ENCODE measurements around the gene KAZN. TPM values are rescaled to one million over a fixed set of nuclear protein-coding genes. Genes with fewer than 3 reads are reported as not detected.

Gene KAZN
- total RNA-seq, 1 donor from 2014 or later = 37.2 TPM

DNA sequence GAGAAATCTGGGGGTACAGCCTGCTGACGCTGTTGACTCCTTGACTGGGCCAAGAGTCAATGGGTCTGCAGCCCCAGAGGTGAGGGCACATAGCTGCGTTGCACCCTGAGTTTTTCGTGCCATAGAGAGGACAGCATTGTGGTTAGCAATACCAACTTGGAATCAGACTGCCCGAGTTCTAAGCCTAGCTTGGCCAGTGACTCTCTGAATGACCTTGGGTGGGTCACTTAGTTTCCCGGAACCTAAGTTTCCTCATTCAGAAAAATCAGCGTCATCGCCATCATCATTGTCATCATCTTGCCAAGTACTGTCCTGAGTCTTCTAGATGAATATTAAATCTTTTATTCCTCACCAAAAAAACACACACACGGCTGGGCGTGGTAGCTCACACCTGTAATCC lies 403.8 kb downstream of the KAZN start:
- DNase-seq (ENCODE audit: low spot score) (no peak), ATAC-seq (no peak)
- intact Hi-C loops (cut with DNase I) = no loop called here

DNA sequence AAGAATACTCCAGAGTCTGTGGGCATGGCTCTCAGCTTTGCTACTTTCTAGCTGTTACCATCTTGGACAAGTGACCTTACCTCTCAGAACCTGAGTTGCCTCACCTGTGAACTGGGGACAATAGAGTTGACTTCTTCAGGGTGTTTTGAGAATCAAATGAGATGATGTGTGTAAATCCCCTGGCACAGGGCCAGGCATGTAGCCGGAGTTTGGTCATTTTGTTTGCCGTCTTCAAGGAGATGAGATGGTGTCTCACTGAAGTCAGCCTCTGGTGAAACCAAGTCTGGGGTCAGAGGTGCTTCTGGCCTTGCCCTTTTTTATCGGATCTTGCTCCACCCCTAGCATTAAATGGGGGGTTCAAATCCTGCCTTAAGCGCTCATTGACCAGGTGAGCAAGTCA lies 405.9 kb downstream of the KAZN start:
- no peak for DNase-seq (ENCODE audit: low spot score)
- intact Hi-C loops (cut with DNase I) = no loop called here
- no peak for ATAC-seq

DNA sequence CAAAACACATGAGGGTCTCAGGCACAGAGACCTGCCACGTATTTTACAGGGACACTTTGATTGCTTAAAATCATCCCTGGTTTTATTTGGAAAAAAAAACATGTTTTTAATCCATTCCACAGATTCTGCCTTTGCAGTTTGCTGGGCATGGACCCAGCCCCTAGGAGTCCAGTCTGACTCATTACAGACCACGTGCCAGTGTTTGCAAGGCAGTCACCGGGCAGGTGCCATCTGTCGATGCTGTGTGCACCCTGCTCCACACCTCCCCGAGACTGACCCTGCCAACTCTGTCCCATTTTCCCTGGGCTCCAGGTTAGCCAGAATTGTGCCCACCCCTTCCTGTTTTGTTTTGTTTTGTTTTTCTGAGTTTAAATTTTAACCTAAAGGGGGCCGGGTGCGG lies 406.6 kb downstream of the KAZN start:
- ATAC-seq (no peak), DNase-seq (ENCODE audit: low spot score) (no peak)
- intact Hi-C loops (cut with DNase I) = no loop called here

DNA sequence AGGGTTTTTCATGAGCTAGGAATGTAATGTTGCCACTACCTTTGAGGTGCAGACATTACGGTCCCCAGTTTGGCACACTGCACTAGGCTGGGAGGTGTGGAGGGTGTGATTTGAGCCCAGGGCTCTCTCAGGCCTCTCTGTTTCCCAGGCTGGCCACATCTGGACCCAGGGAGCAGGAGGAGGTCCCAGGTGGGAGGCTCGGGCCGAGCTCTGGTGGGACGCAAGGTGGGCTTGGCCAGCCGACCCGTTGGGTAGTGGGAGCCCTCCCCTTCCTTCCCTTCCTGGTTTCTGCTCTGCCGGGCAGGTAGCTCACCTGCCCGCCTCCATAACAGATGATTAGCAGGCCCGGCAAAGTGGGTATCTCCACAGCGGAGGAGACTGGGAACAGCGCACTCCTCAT lies 408.9 kb downstream of the KAZN start:
- ATAC-seq = no peak
- intact Hi-C loops (cut with DNase I) = no loop called here
- DNase-seq (ENCODE audit: low spot score) = no peak

DNA sequence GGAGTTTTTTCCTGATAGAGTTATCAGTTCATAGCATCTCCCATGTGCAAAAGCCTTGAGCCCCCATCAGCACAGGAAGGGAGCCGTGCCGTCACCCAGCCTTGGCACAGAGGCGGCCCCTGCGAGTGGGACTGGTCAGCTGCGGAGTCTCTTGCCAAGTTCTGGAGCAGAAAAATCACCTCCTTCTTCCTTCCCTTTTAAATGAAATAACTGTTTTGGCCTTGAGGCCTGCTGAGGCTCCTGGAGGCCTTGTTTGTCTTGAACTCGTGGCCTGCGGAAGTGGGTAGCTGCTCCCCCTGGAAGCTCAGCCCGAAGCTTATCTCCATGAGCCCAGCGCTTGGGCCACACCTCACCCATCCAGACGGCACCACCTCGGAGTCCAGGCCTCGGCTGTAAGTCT lies 409.4 kb downstream of the KAZN start:
- ATAC-seq = peak; percentile 39
- no peak for DNase-seq (ENCODE audit: low spot score)
- intact Hi-C loops (cut with DNase I) = no loop called here

DNA sequence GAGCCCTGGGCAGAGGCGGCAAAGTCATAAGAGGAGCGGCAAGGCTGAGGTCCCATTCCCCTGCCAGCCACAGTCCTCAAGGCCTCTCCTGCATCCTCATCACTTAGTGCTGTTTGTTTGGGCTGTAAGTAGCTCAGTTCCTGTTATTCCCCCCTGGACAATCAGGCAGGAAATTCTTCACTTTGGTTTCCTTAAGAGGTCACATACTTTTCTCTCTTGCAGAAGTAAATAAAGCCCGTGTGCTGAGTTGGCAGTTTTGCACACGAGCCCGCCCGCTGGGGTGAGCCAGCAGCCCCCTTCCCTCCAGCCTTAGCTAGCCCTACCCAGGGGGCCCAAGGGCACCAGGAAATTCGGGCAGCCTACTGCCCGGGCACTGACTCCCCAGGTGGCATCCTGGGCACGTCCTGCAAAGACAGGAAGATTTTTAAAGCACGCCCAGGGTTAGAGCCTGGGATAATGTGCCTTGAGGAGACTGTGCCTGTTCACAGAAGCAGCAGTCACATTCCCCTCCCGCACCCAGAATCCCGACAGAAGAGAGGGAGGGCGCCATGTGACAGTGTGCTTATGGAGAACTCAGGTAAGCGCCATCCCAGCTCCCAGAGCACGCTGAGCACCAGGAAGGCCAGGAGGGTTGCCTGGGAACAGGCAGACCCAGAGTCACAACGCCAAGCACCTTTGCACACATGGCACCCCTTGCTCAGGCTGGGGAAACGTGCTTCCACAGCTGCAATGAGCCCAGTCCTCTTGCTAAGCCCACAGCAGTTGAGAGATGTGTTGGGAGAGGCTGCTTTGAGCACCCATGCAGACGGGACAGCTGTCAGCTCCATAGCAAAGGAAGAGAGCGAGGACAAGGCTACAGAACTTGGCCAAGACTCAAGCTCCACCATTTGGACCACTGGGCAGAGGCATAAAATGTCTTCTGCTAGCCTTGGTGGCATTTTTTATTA lies 410.6 kb downstream of the KAZN start:
- intact Hi-C loops (cut with DNase I) = no loop called here
- DNase-seq (ENCODE audit: low spot score) (no peak), ATAC-seq (peak; percentile 53)

DNA sequence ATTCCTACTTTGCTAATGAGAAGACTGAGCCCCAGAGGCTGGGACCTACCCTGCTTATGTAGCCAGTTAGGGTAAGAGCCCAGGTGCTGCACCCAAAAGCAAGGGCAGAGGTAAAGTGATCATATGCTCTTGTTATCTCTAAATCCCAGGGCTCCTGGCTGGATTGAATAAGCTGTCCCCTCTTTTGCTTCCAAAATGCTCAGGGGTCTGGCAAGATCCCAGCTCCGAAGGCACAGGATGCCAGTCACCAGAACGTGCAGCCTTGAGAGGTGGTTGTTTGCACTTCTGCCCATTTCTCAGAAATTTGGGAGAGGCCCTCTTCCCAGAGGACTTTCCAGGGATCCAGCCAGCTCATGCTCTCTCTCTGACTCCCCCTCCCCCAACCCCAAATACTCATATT lies 412.7 kb downstream of the KAZN start:
- no peak for DNase-seq (ENCODE audit: low spot score)
- no peak for ATAC-seq
- intact Hi-C loops (cut with DNase I) = no loop called here

DNA sequence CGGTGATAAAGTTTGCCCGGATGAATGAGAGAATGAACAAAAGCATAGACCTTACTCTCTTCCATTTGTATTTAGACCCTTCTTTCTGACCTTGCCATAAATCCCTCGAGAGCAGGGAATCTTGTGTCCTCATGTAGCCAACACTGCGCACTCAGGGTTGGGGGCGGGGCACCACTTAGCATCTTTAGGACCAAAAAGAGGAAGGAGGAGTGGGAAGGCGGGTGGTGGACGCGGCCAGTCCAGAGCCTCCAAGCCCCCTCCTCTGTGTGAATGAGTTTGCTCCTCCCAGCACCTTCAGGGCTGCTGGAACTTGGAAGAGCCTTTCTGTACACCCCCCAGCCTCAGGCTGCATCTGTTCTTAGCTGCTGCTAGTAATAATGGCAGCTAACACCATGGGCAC lies 413.2 kb downstream of the KAZN start:
- DNase-seq (ENCODE audit: low spot score) = no peak
- intact Hi-C loops (cut with DNase I) = no loop called here
- no peak for ATAC-seq

DNA sequence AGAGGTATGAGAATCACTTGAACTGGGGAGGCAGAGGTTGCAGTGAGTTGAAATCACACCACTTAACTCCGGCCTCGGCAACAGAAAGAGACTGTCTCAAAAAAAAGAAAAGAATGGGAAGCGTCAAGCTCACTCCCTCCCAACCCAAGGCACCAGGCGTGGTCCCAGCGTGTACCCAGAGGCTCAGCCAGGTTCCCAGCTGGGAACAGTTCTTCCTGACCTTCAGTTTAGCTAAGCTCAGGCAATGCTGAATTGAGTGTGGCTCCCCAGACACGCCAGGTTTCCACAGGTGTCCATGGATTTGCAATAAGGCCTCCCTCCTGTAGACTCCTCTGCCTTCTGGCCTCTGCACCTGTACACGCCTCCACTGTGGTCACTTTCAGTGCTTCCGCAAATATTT lies 414.3 kb downstream of the KAZN start:
- intact Hi-C loops (cut with DNase I) = no loop called here
- DNase-seq (ENCODE audit: low spot score) = no peak
- ATAC-seq = no peak

DNA sequence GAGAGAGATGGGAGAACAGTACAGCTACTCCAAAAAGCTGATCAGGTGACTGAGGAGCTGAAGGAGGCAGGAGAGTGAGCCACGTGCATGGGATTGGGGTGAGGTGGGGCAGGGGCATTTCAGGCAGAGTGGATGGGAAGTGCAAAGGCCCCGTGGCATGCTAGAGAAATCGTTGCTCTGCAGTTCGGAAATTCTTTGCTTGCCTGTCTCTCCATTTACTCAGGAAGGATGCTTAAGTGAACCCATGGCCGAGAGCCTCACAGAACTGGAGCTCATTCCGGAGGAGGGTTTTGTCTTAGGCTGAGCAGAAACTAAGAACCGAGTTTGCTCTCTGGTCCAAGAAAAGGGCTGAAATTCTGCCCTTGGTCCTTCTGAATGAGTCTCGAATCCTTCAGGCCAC lies 415.3 kb downstream of the KAZN start:
- DNase-seq (ENCODE audit: low spot score) (no peak), ATAC-seq (no peak)
- intact Hi-C loops (cut with DNase I) = no loop called here

DNA sequence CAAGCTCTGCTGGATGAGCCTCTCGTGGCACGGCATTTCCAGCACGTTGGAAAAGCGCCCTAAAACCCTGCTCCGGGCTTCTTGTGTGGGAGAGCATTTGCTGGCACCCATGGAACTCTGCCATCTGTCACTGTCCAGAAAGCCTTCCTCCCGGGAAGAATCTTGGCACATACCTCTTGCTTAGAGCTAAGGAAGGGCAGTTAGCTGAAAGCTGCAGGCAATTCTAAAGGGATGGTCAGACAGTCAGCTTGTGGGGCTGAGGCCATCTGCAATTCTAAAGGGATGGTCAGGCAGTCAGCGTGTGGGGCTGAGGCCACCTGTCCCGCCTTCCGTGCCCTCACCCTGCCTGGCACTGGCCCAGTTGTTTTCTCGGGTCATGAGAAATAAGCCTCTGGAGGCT lies 416.0 kb downstream of the KAZN start:
- intact Hi-C loops (cut with DNase I) = no loop called here
- no peak for ATAC-seq
- DNase-seq (ENCODE audit: low spot score) = no peak

DNA sequence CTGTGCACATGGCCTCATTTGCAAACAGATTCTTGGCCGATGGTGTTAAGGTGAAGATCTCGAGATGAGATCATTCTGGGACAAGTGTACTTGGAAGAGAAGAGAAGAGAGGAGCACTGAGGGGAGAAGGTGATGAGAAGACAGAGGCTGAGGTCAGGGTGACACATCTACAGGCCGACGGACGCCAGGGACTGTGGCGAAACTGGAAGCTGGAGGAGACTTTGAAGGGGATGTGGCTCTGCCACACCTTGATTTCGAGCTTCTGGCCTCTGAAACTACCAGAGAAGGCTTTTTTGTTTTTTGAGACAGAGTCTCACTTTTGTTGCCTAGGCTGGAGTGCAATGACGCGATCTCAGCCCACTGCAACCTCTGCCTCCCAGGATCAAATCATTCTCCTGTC lies 417.5 kb downstream of the KAZN start:
- ATAC-seq (no peak), DNase-seq (ENCODE audit: low spot score) (no peak)
- intact Hi-C loops (cut with DNase I) = no loop called here

DNA sequence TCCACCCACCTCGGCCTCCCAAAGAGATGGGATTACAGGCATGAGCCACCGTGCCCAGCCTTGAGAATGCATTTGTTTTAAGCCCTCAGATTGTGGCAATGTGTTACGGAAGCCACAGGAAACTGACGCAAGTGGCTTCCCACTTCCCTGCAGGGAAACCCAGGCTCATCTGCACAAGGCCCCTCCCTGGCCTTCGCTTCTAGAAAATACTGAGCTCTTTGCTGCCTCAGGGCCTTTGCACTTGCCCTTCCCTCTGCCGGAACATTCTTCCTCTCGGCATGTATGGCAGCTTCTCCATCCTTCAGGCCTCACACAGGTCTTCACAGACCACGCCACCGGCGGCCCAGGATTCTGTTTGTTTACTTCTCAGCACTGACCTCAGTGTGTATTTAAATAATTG lies 418.0 kb downstream of the KAZN start:
- intact Hi-C loops (cut with DNase I) = no loop called here
- DNase-seq (ENCODE audit: low spot score) = no peak
- no peak for ATAC-seq

DNA sequence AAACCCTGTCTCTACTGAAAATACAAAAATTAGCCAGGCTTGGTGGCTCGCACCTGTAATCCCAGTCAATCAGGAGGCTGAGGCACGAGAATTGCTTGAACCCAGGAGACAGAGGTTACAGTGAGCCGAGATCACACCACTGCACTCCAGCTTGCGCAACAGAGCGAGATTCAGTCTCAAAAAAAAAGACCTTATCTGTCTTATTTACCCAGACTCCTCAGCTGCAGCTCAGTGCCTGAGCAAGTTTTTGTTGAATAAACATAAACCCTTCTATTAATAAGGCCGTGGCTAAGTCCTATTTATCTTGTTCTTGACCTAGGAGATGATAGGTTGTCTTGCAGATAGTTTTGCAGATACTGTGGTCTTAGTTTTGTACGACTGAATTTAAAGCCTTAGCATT lies 418.6 kb downstream of the KAZN start:
- intact Hi-C loops (cut with DNase I) = no loop called here
- ATAC-seq (no peak), DNase-seq (ENCODE audit: low spot score) (no peak)

DNA sequence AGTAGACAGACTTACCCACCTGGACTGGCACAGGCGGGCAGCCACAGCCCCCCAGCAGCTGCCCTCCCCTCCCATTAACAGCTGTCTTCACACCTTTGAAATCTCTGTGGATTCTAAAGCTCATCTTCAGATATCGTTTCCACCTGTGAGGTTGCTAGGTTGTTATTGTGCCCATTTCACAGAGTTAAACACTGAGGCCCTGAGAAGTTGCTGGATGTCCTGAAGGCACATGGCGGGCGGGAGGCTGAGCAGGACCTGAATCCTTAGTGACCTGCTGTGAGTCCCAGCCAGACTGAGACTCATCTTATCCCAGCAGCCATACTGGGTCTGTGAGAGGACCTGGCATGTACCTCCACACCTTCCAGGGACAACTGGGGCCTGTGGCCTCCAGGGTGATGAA lies 420.3 kb downstream of the KAZN start:
- intact Hi-C loops (cut with DNase I) = no loop called here
- ATAC-seq (no peak), DNase-seq (ENCODE audit: low spot score) (no peak)

DNA sequence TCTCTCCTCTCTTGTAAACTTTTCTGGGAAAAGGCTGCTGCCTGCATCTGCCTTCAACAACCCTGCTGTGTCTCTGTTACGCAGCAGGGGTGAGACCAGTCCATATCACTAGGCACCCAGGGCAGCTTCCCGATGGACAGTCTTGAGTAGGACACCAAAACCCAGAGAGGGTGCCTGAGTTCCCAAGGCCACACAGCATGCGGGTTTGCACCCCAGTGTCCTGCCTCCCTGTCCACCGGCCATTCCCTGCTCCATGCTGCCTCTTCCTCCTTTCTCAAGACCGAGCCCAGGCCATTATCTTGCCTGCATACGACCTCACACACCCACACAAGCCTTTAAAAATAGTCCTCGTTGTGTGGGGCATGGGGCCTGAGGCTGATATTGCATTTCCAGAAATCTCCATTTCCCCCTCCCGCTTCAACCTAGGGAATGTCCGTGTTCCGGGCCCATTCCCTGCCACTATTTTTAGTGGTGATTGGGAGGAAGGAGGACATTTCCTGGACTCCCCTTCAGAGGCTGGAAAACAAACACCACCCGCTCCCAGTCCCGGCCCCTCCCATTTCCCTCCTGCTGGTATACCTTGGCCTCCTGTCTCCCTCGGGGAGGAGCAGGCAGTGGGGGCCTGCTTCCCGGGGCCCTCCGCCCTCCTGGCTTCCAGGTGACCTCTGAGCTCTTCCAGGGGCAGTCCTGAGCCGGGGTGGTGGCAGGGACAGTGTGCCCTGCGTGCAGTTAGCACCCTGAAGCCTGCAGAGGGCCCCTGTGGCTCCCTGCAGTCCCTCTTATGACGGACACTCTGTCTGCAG lies 422.7 kb downstream of the KAZN start:
- DNase-seq (ENCODE audit: low spot score) = no peak
- no peak for ATAC-seq
- intact Hi-C loops (cut with DNase I) = no loop called here

DNA sequence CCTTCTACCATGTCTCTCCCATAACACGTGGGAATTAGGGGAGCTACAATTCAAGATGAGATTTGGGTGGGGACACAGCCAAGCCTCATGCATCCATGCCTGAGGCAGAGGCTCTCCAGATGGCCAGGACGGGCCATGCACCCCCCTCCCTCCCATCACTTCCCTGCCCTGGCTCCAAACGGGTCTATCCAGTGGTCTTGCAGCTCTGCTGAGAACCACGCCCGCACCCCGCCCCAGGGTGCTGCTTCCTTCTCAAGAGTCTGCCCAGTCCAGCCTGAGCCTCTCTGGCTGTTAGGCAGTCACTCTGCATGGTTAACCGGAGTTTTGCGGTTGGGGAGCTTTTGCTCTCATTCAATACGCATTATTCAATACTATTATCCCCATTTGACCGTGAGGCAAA lies 423.6 kb downstream of the KAZN start:
- ATAC-seq = no peak
- DNase-seq (ENCODE audit: low spot score) = no peak
- intact Hi-C loops (cut with DNase I) = no loop called here

DNA sequence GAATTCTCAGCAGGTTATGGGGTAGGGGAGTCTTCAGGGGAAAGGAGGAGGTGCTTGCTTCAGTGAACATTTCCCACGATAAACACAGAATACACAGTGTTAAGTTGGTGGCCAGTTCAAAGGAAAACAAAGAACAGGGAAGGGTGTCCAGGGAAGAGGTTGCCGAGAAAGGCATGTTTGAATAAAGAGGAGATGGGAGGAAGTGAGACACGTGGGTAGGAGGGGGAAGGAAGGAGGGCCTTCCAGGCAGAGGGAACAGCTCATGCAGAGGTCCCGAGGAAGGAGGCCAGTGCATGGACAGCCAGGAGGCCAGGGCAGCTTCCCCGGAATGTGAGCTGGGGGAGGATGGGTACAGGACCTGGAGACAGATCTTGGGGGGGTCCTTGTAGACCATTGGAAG lies 424.7 kb downstream of the KAZN start:
- intact Hi-C loops (cut with DNase I) = no loop called here
- ATAC-seq = no peak
- DNase-seq (ENCODE audit: low spot score) = no peak

DNA sequence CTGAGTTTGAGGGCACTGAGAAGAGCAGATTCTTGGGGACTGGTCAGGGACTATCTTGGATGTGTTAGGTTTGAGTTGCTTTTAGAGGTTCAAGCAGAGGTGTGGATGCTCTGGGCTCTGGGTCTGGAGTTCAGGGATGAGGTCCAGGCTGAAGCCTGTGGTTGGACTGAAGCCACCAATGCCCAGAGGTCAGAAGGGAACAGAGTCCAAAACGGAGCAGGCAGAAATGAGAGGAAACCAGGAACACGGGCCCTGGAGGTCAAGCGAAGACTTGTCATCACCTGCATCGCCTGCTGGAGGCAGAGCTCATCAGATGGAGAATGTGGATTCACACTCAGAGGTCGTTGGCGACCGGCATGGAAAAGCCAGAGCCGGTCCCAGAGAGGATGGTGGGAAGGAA lies 425.5 kb downstream of the KAZN start:
- intact Hi-C loops (cut with DNase I) = no loop called here
- ATAC-seq (no peak), DNase-seq (ENCODE audit: low spot score) (no peak)

DNA sequence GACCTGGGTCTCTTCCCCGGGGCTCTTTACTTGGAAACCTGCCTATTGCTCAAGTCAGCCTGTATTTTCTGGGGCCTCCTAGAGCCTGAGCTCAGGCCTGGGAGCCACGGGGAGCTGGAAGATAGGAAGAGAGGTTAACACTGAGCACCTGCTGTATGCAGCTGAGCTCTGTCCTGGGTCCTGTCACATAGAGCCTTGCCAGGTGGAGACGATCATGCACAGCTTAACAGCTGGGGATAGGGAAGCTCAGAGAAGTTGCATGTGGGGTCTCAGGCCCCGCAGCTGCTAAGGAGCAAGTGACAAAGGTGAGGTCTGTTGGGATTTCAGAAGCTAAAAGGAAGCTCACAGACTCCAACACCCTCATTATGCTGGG lies 427.6 kb downstream of the KAZN start:
- intact Hi-C loops (cut with DNase I) = no loop called here
- ATAC-seq (no peak), DNase-seq (ENCODE audit: low spot score) (no peak)

Measured in sciatic nerve (tissue), 2 donors.